ENCODE data around the gene C5. TPM values are rescaled to one million over a fixed set of nuclear protein-coding genes. Genes with fewer than 3 reads are reported as not detected.

Gene C5
- total RNA-seq, 2 donors from 2014 or later: 1.5 to 1.6 TPM

DNA sequence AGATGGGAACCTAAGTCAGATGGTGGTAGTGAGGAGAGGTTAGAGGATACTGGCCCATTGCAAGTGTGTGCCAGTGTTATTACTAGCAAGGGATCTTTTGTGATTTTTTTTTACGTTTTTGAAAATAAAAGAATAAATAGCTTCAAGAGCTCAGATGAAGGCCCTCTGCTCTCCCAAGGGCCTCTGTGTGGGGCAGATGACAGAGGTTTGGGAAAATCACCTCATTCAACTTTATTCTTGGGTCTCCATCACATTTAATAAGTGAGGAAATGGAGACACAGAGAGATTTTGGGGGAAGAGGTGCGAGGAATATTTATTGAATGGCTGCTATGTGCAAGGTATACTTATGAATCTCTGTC is 113.3 kb downstream of the C5 start:
- H3K4me3 ChIP-seq: no peak overlapping the region
- H3K36me3 ChIP-seq: no peaks in the 10 kb centered on the region
- H3K9ac ChIP-seq (ENCODE audit: low read depth in 2 of 2, low read length in 2 of 2): no peak overlapping the region
- H3K9me3 ChIP-seq: no peaks in the 10 kb centered on the region
- intact Hi-C loops (cut with DNase I): loop anchor here (2.0 to 5.0 kb wide), 3 partner anchors 69 to 178 kb away; no protein-coding TSS in a partner anchor
- no peak for DNase-seq
- peak; percentile 2 for TF ChIP-seq CTCF (IDR thresholded peaks at IDR 0.05)
- no peaks in the 10 kb centered on the region for H3K27me3 ChIP-seq
- peak overlapping the region; percentile 40 for H3K27ac ChIP-seq
- peaks cover 5% of the 10 kb centered on the region for H3K4me1 ChIP-seq

- Histone ChIP-seq H3K9me3 (no peaks in the 10 kb centered on the region), H3K27me3 (no peaks in the 10 kb centered on the region), H3K4me1 (peaks cover 5% of the 10 kb centered on the region), H3K36me3 (no peaks in the 10 kb centered on the region), H3K9ac (ENCODE audit: low read depth in 2 of 2, low read length in 2 of 2) (peak overlapping the region in 1 of 2 donors; percentile 52), H3K4me3 (no peak overlapping the region), H3K27ac (peak overlapping the region; percentile 40)
- peak; percentile 84 for TF ChIP-seq CTCF (IDR thresholded peaks at IDR 0.05)
- DNase-seq: peak; percentile 98
- intact Hi-C loops (cut with DNase I): loop anchor here (2.0 to 5.0 kb wide), 3 partner anchors 69 to 177 kb away; no protein-coding TSS in a partner anchor
Observed at GRCh38 chr9:120936011-120936763, 113.9 kb downstream of the C5 start.

- no peaks in the 10 kb centered on the region for H3K9me3 ChIP-seq
- H3K4me3 ChIP-seq: no peak overlapping the region
- H3K36me3 ChIP-seq: no peaks in the 10 kb centered on the region
- DNase-seq: peak; percentile 99
- H3K27me3 ChIP-seq: no peaks in the 10 kb centered on the region
- intact Hi-C loops (cut with DNase I): loop anchor here (5.0 kb wide), 2 partner anchors 68 to 163 kb away; no protein-coding TSS in a partner anchor
- H3K9ac ChIP-seq (ENCODE audit: low read depth in 2 of 2, low read length in 2 of 2): peak overlapping the region in 1 of 2 donors; percentile 52
- TF ChIP-seq CTCF (IDR thresholded peaks at IDR 0.05): no peak
- H3K4me1 ChIP-seq: peaks cover 5% of the 10 kb centered on the region
- H3K27ac ChIP-seq: peak overlapping the region; percentile 40
Observed at GRCh38 chr9:120935383-120935857, 114.7 kb downstream of the C5 start.

DNA sequence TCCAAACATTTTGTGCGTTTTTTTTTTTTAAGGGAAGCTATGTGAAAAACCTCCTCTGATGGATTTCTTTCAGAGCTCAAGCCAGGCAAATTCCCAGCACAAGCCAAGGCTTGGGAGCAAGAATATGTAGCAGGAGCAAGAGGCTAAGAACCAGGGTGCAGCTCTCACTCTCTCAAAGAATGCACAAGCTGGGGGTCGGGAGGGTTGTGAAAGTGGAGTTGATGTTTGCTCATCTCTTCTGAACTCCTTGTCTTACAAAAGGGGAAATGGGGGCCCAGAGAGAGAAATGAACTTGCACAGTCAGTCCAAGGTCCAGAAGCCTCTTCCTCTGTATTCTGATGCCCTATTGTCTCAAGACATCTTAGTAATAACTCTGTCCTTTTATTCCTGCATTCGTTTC is 115.8 kb downstream of the C5 start:
- Histone ChIP-seq H3K27ac (peak overlapping the region; percentile 24), H3K4me3 (no peak overlapping the region), H3K9me3 (no peaks in the 10 kb centered on the region), H3K27me3 (no peaks in the 10 kb centered on the region), H3K4me1 (peaks cover 5% of the 10 kb centered on the region), H3K9ac (ENCODE audit: low read depth in 2 of 2, low read length in 2 of 2) (no peak overlapping the region), H3K36me3 (no peaks in the 10 kb centered on the region)
- DNase-seq: no peak
- intact Hi-C loops (cut with DNase I): no loop called here
- TF ChIP-seq CTCF (IDR thresholded peaks at IDR 0.05): no peak

GRCh38 chr9:120933310-120934055 is 116.6 kb downstream of the C5 start:
- TF ChIP-seq CTCF (IDR thresholded peaks at IDR 0.05): no peak
- peaks cover 5% of the 10 kb centered on the region for H3K4me1 ChIP-seq
- H3K9ac ChIP-seq (ENCODE audit: low read depth in 2 of 2, low read length in 2 of 2): no peak overlapping the region
- DNase-seq: no peak
- no peaks in the 10 kb centered on the region for H3K36me3 ChIP-seq
- intact Hi-C loops (cut with DNase I): no loop called here
- H3K27me3 ChIP-seq: no peaks in the 10 kb centered on the region
- no peak overlapping the region for H3K27ac ChIP-seq
- H3K9me3 ChIP-seq: no peaks in the 10 kb centered on the region
- no peak overlapping the region for H3K4me3 ChIP-seq
